Measurements from ENCODE around the gene AR. TPM values are rescaled to one million over a fixed set of nuclear protein-coding genes. Genes with fewer than 3 reads are reported as not detected.

Gene AR
- total and polyA plus RNA-seq, 9 of the 15 experiments (the other 6 are each of a cell fraction or from before 2014, with no cell fraction given): 0.01 to 0.04 (median 0.01) TPM; not detected in 6

DNA sequence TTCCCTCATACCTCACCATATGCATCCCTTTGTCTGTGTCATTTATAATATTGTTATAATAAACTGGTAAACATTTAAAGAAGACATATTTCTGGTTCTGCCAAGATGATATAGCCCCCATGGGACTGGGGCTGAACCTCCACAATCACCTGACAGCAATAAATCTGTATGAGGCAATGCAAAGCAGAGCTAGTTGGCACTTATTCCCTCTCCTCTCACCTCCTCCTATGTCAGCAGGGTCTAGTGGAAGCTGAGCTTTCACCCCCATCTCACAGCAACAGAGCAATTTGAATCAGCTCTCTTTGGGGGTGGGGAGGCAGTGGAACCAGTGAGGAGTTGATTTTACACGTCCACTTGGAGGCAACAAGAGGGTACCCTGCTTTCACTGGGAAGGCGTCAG lies 206.9 kb downstream of the AR start:
- WGBS (ENCODE audit: insufficient coverage, low coverage, missing lambda C conversion rate): 0% methylated on average over 2 of the region's 2 CpGs
- H3K79me2 ChIP-seq (ENCODE audit: control insufficient read depth, insufficient read depth, low read length): no peaks in the 10 kb centered on the region
- H3K27me3 ChIP-seq (ENCODE audit: control insufficient read depth in 2 of 2, insufficient read depth in 2 of 2, low read length in 2 of 2): no peaks in the 10 kb centered on the region
- ChIA-PET POLR2A (no interaction called here), CTCF (ENCODE audit: low intra/inter-chr PET ratio) (no interaction called here)
- H3K9ac ChIP-seq (ENCODE audit: insufficient read depth in 1 of 2, low read depth in 2 of 2, low read length in 2 of 2): no peak overlapping the region
- no TSS peak for BruUV-seq (replicated peaks)
- H3K27ac ChIP-seq (ENCODE audit: extremely low read depth, low read depth, low read length): no peak overlapping the region
- no peaks in the 10 kb centered on the region for H4K20me1 ChIP-seq (replicated peaks; ENCODE audit: control insufficient read depth, insufficient read depth, low read length)
- no peak for ATAC-seq
- in situ Hi-C loops (cut with MboI): no loop called here
- no peaks in the 10 kb centered on the region for H3K9me1 ChIP-seq (ENCODE audit: control insufficient read depth, insufficient read depth, low read length)
- H3K4me2 ChIP-seq (ENCODE audit: insufficient read depth, low read length): no peak overlapping the region
- FAIRE-seq: no peak
- no peaks in the 10 kb centered on the region for H3K36me3 ChIP-seq (ENCODE audit: control insufficient read depth, insufficient read depth, low read length)
- intact Hi-C loops (cut with micrococcal nuclease): no loop called here
- TF ChIP-seq ZNF175 (CRISPR knock-in tag; IDR thresholded peaks at IDR 0.05; ENCODE audit: low read depth): no peak
- TF ChIP-seq BCL6 (CRISPR knock-in tag; IDR thresholded peaks at IDR 0.05): no peak
- TF ChIP-seq, protein P1, sequence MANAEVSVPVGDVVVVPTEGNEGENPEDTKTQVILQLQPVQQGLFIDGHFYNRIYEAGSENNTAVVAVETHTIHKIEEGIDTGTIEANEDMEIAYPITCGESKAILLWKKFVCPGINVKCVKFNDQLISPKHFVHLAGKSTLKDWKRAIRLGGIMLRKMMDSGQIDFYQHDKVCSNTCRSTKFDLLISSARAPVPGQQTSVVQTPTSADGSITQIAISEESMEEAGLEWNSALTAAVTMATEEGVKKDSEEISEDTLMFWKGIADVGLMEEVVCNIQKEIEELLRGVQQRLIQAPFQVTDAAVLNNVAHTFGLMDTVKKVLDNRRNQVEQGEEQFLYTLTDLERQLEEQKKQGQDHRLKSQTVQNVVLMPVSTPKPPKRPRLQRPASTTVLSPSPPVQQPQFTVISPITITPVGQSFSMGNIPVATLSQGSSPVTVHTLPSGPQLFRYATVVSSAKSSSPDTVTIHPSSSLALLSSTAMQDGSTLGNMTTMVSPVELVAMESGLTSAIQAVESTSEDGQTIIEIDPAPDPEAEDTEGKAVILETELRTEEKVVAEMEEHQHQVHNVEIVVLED (CRISPR knock-in tag; IDR thresholded peaks at IDR 0.05): no peak
- no peak for TF ChIP-seq FOXA1 (IDR thresholded peaks at IDR 0.05; ENCODE audit: borderline replicate concordance)
- TF ChIP-seq, protein P2, sequence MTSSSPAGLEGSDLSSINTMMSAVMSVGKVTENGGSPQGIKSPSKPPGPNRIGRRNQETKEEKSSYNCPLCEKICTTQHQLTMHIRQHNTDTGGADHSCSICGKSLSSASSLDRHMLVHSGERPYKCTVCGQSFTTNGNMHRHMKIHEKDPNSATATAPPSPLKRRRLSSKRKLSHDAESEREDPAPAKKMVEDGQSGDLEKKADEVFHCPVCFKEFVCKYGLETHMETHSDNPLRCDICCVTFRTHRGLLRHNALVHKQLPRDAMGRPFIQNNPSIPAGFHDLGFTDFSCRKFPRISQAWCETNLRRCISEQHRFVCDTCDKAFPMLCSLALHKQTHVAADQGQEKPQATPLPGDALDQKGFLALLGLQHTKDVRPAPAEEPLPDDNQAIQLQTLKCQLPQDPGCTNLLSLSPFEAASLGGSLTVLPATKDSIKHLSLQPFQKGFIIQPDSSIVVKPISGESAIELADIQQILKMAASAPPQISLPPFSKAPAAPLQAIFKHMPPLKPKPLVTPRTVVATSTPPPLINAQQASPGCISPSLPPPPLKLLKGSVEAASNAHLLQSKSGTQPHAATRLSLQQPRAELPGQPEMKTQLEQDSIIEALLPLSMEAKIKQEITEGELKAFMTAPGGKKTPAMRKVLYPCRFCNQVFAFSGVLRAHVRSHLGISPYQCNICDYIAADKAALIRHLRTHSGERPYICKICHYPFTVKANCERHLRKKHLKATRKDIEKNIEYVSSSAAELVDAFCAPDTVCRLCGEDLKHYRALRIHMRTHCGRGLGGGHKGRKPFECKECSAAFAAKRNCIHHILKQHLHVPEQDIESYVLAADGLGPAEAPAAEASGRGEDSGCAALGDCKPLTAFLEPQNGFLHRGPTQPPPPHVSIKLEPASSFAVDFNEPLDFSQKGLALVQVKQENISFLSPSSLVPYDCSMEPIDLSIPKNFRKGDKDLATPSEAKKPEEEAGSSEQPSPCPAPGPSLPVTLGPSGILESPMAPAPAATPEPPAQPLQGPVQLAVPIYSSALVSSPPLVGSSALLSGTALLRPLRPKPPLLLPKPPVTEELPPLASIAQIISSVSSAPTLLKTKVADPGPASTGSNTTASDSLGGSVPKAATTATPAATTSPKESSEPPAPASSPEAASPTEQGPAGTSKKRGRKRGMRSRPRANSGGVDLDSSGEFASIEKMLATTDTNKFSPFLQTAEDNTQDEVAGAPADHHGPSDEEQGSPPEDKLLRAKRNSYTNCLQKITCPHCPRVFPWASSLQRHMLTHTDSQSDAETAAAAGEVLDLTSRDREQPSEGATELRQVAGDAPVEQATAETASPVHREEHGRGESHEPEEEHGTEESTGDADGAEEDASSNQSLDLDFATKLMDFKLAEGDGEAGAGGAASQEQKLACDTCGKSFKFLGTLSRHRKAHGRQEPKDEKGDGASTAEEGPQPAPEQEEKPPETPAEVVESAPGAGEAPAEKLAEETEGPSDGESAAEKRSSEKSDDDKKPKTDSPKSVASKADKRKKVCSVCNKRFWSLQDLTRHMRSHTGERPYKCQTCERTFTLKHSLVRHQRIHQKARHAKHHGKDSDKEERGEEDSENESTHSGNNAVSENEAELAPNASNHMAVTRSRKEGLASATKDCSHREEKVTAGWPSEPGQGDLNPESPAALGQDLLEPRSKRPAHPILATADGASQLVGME (CRISPR knock-in tag; IDR thresholded peaks at IDR 0.05): no peak
- TF ChIP-seq, protein P3, sequence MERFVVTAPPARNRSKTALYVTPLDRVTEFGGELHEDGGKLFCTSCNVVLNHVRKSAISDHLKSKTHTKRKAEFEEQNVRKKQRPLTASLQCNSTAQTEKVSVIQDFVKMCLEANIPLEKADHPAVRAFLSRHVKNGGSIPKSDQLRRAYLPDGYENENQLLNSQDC (CRISPR knock-in tag; IDR thresholded peaks at IDR 0.05): no peak
- TF ChIP-seq, protein P4, sequence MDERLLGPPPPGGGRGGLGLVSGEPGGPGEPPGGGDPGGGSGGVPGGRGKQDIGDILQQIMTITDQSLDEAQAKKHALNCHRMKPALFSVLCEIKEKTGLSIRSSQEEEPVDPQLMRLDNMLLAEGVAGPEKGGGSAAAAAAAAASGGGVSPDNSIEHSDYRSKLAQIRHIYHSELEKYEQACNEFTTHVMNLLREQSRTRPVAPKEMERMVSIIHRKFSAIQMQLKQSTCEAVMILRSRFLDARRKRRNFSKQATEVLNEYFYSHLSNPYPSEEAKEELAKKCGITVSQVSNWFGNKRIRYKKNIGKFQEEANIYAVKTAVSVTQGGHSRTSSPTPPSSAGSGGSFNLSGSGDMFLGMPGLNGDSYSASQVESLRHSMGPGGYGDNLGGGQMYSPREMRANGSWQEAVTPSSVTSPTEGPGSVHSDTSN (CRISPR knock-in tag; IDR thresholded peaks at IDR 0.05; ENCODE audit: low read depth): no peak
- TF ChIP-seq, protein P4 (tag; conservative IDR thresholded peaks at IDR 0.05; ENCODE audit: low read depth): no peak
- TF ChIP-seq, protein P5, sequence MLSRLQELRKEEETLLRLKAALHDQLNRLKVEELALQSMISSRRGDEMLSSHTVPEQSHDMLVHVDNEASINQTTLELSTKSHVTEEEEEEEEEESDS (CRISPR knock-in tag; IDR thresholded peaks at IDR 0.05): no peak
- no peak for TF ChIP-seq MTA2 (IDR thresholded peaks at IDR 0.05; ENCODE audit: low read depth)
- no peak for TF ChIP-seq TCFL5 (CRISPR knock-in tag; conservative IDR thresholded peaks at IDR 0.05)
- DNase-seq (ENCODE audit: extremely low read depth in 1 of 4, low spot score in 3 of 4): no peak
- no peaks in the 10 kb centered on the region for H3K4me1 ChIP-seq (replicated peaks in 1 of 2; ENCODE audit: control insufficient read depth in 2 of 2, insufficient read depth in 2 of 2, low read length in 2 of 2)
- no peaks in the 10 kb centered on the region for H3K9me3 ChIP-seq (replicated peaks; ENCODE audit: control insufficient read depth, insufficient read depth, low read depth, low read length)
- no peak overlapping the region for H2AFZ ChIP-seq (ENCODE audit: low read depth, low read length)
- no peak overlapping the region for H3K4me3 ChIP-seq

Measured in K562 (cell line).